Gastroesophageal sphincter (tissue), 4 donors: ENCODE measurements around the gene UFM1. TPM values are rescaled to one million over a fixed set of nuclear protein-coding genes. Genes with fewer than 3 reads are reported as not detected.

ENCODE experiments used
- ATAC-seq: fragments of 150-250 bp; one replicate; pipeline ENCODE4 v1.9.1; 2016; ENCODE audit warnings: mild to moderate bottlenecking, moderate library complexity
- H3K27ac ChIP-seq, 4 donors: fragments of 200-600 bp; sonication (generic) in 3 of 4; 1 replicate in 3 of 4; 2 replicates in 1 of 4; pipeline ENCODE4 v1.5.1; 2016 to 2019
- H3K27me3 ChIP-seq: fragments of 200-600 bp; sonication (generic); one replicate; pipeline ENCODE4 v1.5.1; 2019
- H3K36me3 ChIP-seq, 2 donors: fragments of 200-600 bp; sonication (generic); one replicate each; pipeline ENCODE4 v1.5.1; 2019; ENCODE audit warnings: control low read depth in 1 of 2
- H3K4me1 ChIP-seq, 3 donors: fragments of 200-600 bp; sonication (generic); 1 replicate in 2 of 3; 2 replicates in 1 of 3; pipeline ENCODE4 v1.5.1; 2016 to 2019; ENCODE audit warnings: control low read depth in 2 of 3
- H3K4me3 ChIP-seq, 2 donors: fragments of 200-600 bp; sonication (generic); one replicate each; pipeline ENCODE4 v1.5.1; 2019; ENCODE audit warnings: mild to moderate bottlenecking in 1 of 2, moderate library complexity in 1 of 2
- H3K9me3 ChIP-seq, 3 donors: fragments of 200-600 bp; sonication (generic); one replicate each; pipeline ENCODE4 v1.5.1; 2017 to 2019; ENCODE audit warnings: control low read depth in 2 of 3
- CTCF ChIP-seq, 4 experiments: fragments of 200-600 bp in 2 of 4; fragments of 450-650 bp in 2 of 4; sonication (generic) in 1 of 4; IDR thresholded peaks; one replicate each; pipeline ENCODE4 v1.5.1; 2017 to 2019; ENCODE audit warnings: antibody characterized with exemption in 4 of 4, mild to moderate bottlenecking in 2 of 4, moderate library complexity in 2 of 4
- EP300 ChIP-seq: sonication (generic); formaldehyde crosslinking; IDR thresholded peaks from one replicate; pipeline ENCODE4 v1.6.1; 2017; ENCODE audit warnings: antibody characterized with exemption, mild to moderate bottlenecking
- POLR2A ChIP-seq, 2 donors: fragments of 450-650 bp; IDR thresholded peaks; one replicate each; pipeline ENCODE4 v1.6.1; 2017; ENCODE audit warnings: antibody characterized with exemption in 2 of 2, mild to moderate bottlenecking in 2 of 2, moderate library complexity in 1 of 2
- POLR2AphosphoS5 ChIP-seq: sonication (generic); formaldehyde crosslinking; IDR thresholded peaks from one replicate; pipeline ENCODE4 v1.6.1; 2017; ENCODE audit warnings: antibody characterized with exemption
- WGBS, 2 donors: methylation state at CpG; one replicate each; pipeline ENCODE4 v1.1.5; 2018; ENCODE audit warnings: low coverage in 1 of 2; 5-methylcytosine and 5-hydroxymethylcytosine counted together
- total RNA-seq, 4 donors: library from RNA; depleted of rRNA; stranded (reverse); fragments of >200 nt; gene quantifications; one replicate each; pipeline ENCODE4 v1.1.0, GENCODE V29; 2016

The UFM1 gene
- total RNA-seq, 4 donors from 2014 or later = 37.9 to 66.2 (median 55.0) TPM

GRCh38 chr13:38399535-38399934 lies 49.9 kb downstream of the UFM1 start:
- Histone ChIP-seq H3K4me1 (no peaks in the 10 kb centered on the region), H3K9me3 (no peaks in the 10 kb centered on the region), H3K27me3 (no peaks in the 10 kb centered on the region), H3K4me3 (no peak overlapping the region), H3K36me3 (no peaks in the 10 kb centered on the region), H3K27ac (no peak overlapping the region)
- TF ChIP-seq POLR2A (IDR thresholded peaks at IDR 0.05) (no peak), POLR2AphosphoS5 (no peak), EP300 (no peak), CTCF (IDR thresholded peaks at IDR 0.05) (no peak)
- no peak for ATAC-seq
- WGBS, 2 donors = 17 to 24% methylated on average over 2 of the region's 2 CpGs

GRCh38 chr13:38401276-38401675 lies 51.6 kb downstream of the UFM1 start:
- TF ChIP-seq EP300 (no peak), CTCF (IDR thresholded peaks at IDR 0.05) (no peak), POLR2A (IDR thresholded peaks at IDR 0.05) (no peak), POLR2AphosphoS5 (no peak)
- Histone ChIP-seq H3K4me3 (no peak overlapping the region), H3K27ac (no peak overlapping the region), H3K4me1 (no peaks in the 10 kb centered on the region), H3K9me3 (no peaks in the 10 kb centered on the region), H3K36me3 (no peaks in the 10 kb centered on the region), H3K27me3 (no peaks in the 10 kb centered on the region)
- ATAC-seq = no peak

- H3K27me3 ChIP-seq = no peaks in the 10 kb centered on the region
- no peaks in the 10 kb centered on the region for H3K36me3 ChIP-seq
- H3K27ac ChIP-seq = no peak overlapping the region
- WGBS, 2 donors = 29 to 36% methylated on average over 1 of the region's 1 CpG
- H3K9me3 ChIP-seq = no peaks in the 10 kb centered on the region
- TF ChIP-seq CTCF (IDR thresholded peaks at IDR 0.05) = no peak
- TF ChIP-seq POLR2AphosphoS5 = no peak
- no peak for TF ChIP-seq EP300
- no peak for TF ChIP-seq POLR2A (IDR thresholded peaks at IDR 0.05)
- no peaks in the 10 kb centered on the region for H3K4me1 ChIP-seq
- no peak for ATAC-seq
- H3K4me3 ChIP-seq = no peak overlapping the region
Observed at GRCh38 chr13:38405216-38405615, 55.6 kb downstream of the UFM1 start.

GRCh38 chr13:38409771-38410170 lies 60.1 kb downstream of the UFM1 start:
- no peak overlapping the region for H3K4me3 ChIP-seq
- TF ChIP-seq EP300 = no peak
- TF ChIP-seq POLR2AphosphoS5 = no peak
- no peak for TF ChIP-seq POLR2A (IDR thresholded peaks at IDR 0.05)
- no peak for TF ChIP-seq CTCF (IDR thresholded peaks at IDR 0.05)
- no peaks in the 10 kb centered on the region for H3K36me3 ChIP-seq
- no peaks in the 10 kb centered on the region for H3K4me1 ChIP-seq
- H3K27me3 ChIP-seq = no peaks in the 10 kb centered on the region
- no peak overlapping the region for H3K27ac ChIP-seq
- no peak for ATAC-seq
- WGBS, 2 donors = 94 to 100% methylated on average over 2 of the region's 2 CpGs
- H3K9me3 ChIP-seq = no peaks in the 10 kb centered on the region

- no peak for ATAC-seq
- no peak for TF ChIP-seq POLR2A (IDR thresholded peaks at IDR 0.05)
- no peak for TF ChIP-seq POLR2AphosphoS5
- TF ChIP-seq EP300 = no peak
- no peak for TF ChIP-seq CTCF (IDR thresholded peaks at IDR 0.05)
- Histone ChIP-seq H3K27ac (no peak overlapping the region), H3K9me3 (no peaks in the 10 kb centered on the region), H3K36me3 (no peaks in the 10 kb centered on the region), H3K4me3 (no peak overlapping the region), H3K4me1 (no peaks in the 10 kb centered on the region), H3K27me3 (no peaks in the 10 kb centered on the region)
- 13 to 20% methylated on average over 1 of the region's 1 CpG for WGBS, 2 donors
Observed at GRCh38 chr13:38412266-38412665, 62.6 kb downstream of the UFM1 start.
